HG02870 (cell line): ENCODE data around the gene LKAAEAR1.

ENCODE experiments used
- ATAC-seq: cut with Tn5 transposase; IDR thresholded peaks from one replicate; pipeline ENCODE4 v1.9.1; 2021; ENCODE audit warnings: mild to moderate bottlenecking, moderate library complexity; ENCODE audit not compliant: unreplicated experiment

Gene LKAAEAR1

GRCh38 chr20:64080813-64081623 is 3.2 kb downstream of the LKAAEAR1 start:
- ATAC-seq: no peak

- no peak for ATAC-seq
Observed at GRCh38 chr20:64080013-64080812, 4.0 kb downstream of the LKAAEAR1 start, which contains the start of gene OPRL1. Gene OPRL1, plus strand, starts transcription at chr20:64080082. Its CDS starts 12,639 bp downstream, at chr20:64092721.

GRCh38 chr20:64079273-64080012 is 4.8 kb downstream of the LKAAEAR1 start, which contains the start of gene RGS19:
Gene RGS19, minus strand, starts transcription at chr20:64079518. Its CDS starts 2,632 bp downstream, at chr20:64076886.
- no peak for ATAC-seq

- ATAC-seq: no peak
Observed at GRCh38 chr20:64078934-64079272, 5.3 kb downstream of the LKAAEAR1 start.

- no peak for ATAC-seq
Observed at GRCh38 chr20:64077876-64078551, 6.2 kb downstream of the LKAAEAR1 start.

- ATAC-seq: no peak
Observed at GRCh38 chr20:64077541-64077875, 6.7 kb downstream of the LKAAEAR1 start.

GRCh38 chr20:64077094-64077493 is 7.1 kb downstream of the LKAAEAR1 start:
- ATAC-seq: no peak

- ATAC-seq: no peak
Observed at GRCh38 chr20:64076061-64076997, 7.9 kb downstream of the LKAAEAR1 start.

GRCh38 chr20:64075556-64075955 is 8.6 kb downstream of the LKAAEAR1 start:
- ATAC-seq: no peak

- no peak for ATAC-seq
Observed at GRCh38 chr20:64074963-64075362, 9.2 kb downstream of the LKAAEAR1 start.

- ATAC-seq: no peak
Observed at GRCh38 chr20:64074184-64074789, 9.9 kb downstream of the LKAAEAR1 start.

GRCh38 chr20:64073476-64074183 is 10.6 kb downstream of the LKAAEAR1 start:
- ATAC-seq: no peak

GRCh38 chr20:64072498-64073063 is 11.6 kb downstream of the LKAAEAR1 start:
- ATAC-seq: no peak

- no peak for ATAC-seq
Observed at GRCh38 chr20:64071341-64072332, 12.6 kb downstream of the LKAAEAR1 start.

- no peak for ATAC-seq
Observed at GRCh38 chr20:64070244-64070993, 13.8 kb downstream of the LKAAEAR1 start.

GRCh38 chr20:64069614-64070243 is 14.5 kb downstream of the LKAAEAR1 start:
- ATAC-seq: no peak
